Lower leg skin (tissue), 3 donors: ENCODE results near the gene TTC4.

Experiments used
- POLR2A ChIP-seq, 2 donors: fragments of 450-650 bp; IDR thresholded peaks; one replicate each; pipeline ENCODE4 v1.6.1; 2016 to 2017; ENCODE audit warnings: antibody characterized with exemption in 2 of 2, mild to moderate bottlenecking in 1 of 2, moderate library complexity in 1 of 2
- TF ChIP-seq, protein P1 (sequence below), 3 donors: fragments of 450-650 bp; IDR thresholded peaks; one replicate each; pipeline ENCODE4 v1.5.1; 2016; ENCODE audit warnings: antibody characterized with exemption in 3 of 3, mild to moderate bottlenecking in 3 of 3, moderate library complexity in 2 of 3

DNA sequence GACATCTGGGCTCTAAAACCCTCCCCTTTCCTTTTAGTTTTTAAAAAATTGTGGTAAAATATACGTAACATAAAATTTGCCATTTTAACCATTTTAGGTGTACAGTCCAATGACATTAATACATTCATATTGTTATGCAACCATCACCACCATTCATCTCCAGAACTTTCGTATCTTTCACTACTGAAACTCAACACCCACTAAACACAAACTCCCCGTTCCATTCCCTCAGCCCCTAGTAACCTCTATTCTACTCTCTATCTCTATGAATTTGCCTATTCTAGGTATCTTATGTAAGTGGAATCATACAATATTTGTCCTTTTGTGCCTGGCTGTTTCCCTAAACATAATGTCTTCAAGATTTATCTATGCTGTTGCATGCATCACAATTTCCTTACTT is 19.4 kb upstream of the TTC4 start:
- TF ChIP-seq POLR2A (IDR thresholded peaks at IDR 0.05): no peak
- TF ChIP-seq, protein P1, sequence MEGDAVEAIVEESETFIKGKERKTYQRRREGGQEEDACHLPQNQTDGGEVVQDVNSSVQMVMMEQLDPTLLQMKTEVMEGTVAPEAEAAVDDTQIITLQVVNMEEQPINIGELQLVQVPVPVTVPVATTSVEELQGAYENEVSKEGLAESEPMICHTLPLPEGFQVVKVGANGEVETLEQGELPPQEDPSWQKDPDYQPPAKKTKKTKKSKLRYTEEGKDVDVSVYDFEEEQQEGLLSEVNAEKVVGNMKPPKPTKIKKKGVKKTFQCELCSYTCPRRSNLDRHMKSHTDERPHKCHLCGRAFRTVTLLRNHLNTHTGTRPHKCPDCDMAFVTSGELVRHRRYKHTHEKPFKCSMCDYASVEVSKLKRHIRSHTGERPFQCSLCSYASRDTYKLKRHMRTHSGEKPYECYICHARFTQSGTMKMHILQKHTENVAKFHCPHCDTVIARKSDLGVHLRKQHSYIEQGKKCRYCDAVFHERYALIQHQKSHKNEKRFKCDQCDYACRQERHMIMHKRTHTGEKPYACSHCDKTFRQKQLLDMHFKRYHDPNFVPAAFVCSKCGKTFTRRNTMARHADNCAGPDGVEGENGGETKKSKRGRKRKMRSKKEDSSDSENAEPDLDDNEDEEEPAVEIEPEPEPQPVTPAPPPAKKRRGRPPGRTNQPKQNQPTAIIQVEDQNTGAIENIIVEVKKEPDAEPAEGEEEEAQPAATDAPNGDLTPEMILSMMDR (IDR thresholded peaks at IDR 0.05): no peak
